Superior temporal gyrus (tissue), 1 donor: Measurements from ENCODE around the gene DST.

Experiments used
- DNase-seq: peaks from one replicate; pipeline ENCODE4 v3.0.0-alpha.2; 2016; ENCODE audit errors: extremely low spot score

Gene DST

DNA sequence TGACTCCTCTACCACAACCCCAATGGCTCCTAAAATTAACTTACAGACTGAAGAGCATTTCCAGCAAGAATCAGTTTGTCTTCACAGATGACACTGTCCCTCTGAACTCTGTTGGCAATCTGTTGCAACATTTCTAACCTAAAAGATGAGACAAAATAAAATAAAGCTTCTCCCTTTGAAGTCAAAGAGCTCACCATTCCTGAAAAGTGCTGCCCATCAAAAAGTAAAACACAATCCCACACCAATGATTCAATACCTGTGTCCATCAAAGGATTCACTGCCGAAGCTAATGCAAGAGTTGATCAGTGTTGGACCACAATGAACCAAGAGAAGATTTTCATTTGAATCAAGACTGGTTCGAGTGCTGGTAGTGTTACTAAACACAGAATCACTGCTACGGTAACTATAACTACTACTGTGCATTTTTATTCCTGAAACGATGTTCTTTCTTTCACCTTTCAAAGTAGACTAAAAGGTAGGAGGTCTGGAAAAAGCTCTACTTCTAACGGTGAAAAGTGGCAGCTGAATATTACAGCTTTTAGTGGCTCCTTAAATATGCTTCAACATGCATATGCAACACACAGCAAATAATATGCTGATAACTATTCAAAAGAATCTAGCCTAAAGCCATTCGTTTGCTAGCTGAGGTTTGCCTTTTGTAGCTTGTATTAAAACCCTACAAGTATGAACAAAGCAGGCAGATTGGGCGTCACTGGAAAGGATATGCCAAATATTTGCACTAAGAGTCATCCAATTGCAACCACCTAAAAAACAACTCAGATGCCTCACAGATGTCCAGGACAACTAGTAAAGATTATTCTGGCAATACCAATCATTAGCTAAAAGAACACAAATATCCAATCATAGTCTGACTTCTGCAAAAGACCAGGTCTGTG, at the start of gene DST:
Gene DST, minus strand, starts transcription at position 524 of the 896 bp plus-strand sequence.
- DNase-seq, result no peak

- peak; percentile 56 for DNase-seq
These were observed 49.1 kb upstream of the DST start for GRCh38 chr6:56691814-56692213.

- DNase-seq, result peak; percentile 24
These were observed 48.6 kb upstream of the DST start for GRCh38 chr6:56691286-56691595.

DNA sequence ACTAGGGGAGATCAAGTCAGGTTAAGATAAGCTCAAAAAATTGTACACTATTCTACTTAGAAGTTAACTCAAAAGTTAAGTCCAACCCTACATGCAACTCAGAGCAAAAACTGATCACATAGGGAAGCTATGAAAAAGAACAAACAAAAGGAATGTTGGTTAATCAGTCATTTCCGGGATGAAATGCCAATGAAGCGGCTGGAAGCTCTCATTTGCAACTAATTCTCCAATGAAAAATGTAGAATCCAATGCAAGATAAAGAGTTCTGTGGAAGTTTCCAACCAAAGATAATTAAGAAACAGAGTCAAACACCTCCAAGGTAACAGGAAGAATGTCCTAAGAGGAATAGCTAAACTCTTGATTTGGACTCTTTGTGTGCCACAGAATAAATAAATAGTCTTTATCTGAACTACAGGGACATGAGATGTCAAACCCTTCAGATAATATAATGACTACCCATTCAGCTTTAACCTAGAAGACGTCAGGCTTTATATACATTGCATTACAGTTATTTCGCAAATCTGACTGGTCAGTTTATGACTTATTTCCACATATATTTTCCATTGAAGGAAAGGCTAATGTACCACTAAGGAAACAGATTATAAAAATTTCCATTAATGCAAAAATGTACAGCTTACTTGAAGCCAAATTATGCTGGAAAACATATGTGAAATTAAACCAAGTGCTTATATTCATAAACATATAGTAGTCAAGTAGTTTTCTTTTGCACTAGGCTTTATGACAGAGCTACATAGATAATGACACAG, 48.0 kb upstream of the DST start:
- DNase-seq, result peak; percentile 64

- DNase-seq, result no peak
These were observed 47.0 kb upstream of the DST start for GRCh38 chr6:56689663-56690062.

DNA sequence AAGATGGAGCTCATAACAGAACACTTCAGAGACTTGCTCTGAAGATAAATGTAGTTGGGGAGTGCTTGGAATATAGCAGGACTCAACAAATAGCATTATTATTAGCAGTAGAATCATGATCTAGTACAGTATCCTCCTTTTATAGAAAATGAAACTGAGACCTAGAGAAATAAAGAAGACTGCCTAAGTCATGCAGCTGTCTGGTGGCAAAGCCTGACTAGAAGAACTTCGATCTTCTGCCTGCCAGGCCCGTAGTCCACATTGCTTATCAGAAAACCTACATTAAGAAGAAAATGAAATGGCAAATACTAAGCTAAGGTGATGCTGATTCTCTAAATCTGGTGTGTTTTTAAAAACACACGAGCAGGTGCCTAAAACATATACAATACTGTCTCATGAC, 46.4 kb upstream of the DST start:
- no peak for DNase-seq

- DNase-seq, result no peak
These were observed 45.8 kb upstream of the DST start for GRCh38 chr6:56688521-56688920.

DNA sequence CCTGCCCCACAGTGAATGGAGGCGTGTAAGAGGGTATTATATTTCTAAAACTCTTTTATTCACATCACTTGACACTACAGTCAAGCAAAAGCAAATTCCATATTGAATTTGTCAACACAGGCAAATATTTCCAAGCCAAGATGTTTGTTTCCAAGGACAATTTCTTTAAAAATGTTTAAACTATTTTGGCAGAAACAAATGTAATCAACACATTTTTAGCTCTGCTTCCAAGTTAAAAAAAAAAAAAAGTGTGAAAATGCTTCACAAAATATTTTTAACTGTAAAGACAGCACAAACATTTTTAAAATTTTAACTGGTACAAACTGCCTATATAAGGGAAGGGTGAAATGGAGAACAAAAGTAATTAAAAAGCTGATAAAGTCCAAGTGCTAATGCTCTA, 44.9 kb upstream of the DST start:
- peak; percentile 57 for DNase-seq

DNA sequence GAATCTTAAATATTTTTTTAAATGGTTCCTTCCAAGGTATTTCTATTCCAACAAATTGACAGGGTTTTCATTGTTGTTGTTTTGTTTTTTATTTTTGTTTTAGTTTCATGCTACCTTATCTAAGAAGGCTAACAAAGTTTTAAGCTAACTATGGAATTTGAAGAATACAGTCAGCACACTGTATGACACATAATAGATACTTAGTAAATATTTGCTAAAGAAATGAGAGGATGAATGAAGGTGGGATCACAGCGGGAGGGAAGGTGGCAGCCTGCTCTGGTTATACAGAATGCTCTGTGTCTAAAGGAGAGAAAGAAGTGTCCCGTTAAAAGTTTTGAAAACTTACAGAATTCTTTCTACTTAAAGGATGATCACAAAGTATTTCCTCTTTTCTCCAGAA, 43.7 kb upstream of the DST start:
- no peak for DNase-seq

GRCh38 chr6:56685994-56686393, 43.3 kb upstream of the DST start:
- DNase-seq, result no peak

DNA sequence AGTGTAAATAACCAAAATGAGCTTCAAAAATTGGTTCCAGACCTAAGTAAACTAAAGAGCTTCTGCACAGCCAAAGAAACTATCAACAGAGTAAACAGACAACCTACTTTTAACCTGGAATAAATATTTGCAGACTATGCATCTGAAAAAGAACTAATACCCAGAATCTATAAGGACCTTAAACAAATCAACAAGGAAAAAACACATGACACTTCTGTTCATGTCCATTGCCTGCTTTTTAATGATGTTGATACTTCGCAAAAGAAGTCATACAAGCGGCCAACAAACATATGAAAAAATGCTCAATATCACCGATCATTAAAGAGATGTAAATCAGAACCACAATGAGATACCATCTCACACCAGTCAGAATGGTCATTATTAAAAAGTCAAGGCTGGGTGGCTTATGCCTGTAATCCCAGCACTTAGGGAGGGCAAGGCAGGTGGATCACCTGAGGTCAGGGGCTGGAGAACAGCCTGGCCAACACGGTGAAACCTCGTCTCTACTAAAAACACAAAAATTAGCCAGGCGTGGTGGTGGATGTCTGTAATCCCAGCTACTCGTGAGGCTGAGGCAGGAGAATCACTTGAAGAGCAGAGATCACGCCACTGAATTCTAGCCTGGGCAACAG, 42.5 kb upstream of the DST start:
- DNase-seq, result no peak

- no peak for DNase-seq
These were observed 41.8 kb upstream of the DST start for GRCh38 chr6:56684342-56685101.

GRCh38 chr6:56683882-56684281, 41.2 kb upstream of the DST start:
- no peak for DNase-seq

GRCh38 chr6:56682635-56683034, 39.9 kb upstream of the DST start:
- DNase-seq, result peak; percentile 50

GRCh38 chr6:56677559-56677958, 34.9 kb upstream of the DST start:
- no peak for DNase-seq

- peak; percentile 87 for DNase-seq
These were observed 29.2 kb upstream of the DST start for GRCh38 chr6:56671651-56672461.

DNA sequence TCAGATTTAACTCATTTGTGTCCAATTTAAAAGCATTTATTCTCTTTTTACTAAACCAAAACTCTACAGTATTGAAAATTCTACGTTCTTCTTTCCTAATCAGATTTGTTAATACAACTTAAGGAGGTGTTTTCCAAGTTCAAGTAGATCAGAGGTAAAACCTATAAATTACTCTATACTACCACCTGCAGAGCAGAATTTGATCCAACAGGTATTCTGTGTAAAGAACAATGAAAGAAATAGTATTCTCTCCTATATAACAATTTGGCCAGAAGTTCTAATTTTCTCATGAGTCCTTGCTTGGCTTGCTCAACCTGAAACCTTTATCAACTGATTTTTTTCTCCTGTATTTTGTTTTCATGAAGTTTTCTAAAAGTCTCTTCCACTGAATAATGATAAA, 28.5 kb upstream of the DST start:
- DNase-seq, result no peak

GRCh38 chr6:56669041-56669440, 26.4 kb upstream of the DST start:
- DNase-seq, result no peak

GRCh38 chr6:56668158-56668557, 25.5 kb upstream of the DST start:
- DNase-seq, result no peak

DNA sequence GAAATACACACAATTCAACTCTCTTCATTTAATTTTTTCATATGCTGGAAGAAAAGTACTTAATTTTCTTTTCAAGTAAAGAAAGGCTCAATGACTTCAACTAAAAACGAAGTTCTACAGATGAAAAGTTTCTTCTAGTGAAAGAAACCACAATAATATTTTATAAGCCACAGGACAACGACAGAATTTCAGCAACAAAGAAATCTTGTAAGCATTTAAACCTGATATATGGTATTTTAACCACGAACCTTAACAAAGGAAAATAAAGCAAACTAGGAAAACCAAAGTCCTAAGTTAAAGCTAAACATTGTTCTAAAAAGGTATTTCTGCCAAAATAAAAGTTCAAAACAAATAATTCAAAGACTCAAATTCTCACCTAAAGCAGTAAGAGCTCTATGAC, 24.6 kb upstream of the DST start:
- DNase-seq, result no peak

DNA sequence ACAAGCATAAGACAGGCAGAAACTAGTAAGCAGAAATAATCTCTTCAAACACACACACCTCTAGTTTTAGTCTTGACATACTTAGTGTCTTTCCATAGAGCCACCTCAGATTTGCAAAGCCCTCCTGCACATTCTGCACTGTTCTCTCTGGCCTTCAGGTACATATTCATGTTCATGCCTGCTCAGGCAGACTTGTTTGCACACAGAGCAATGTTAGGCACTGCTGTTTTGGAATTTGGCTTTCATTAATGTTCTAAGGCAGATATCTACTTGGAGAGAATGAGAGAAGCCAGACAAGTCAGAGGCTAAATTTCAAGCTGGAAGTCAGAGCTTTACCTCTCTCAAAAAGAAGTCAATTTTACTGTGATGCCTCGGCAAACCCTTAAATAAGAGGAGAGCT, 21.3 kb upstream of the DST start:
- DNase-seq, result no peak
